ENCODE data around the gene PLPP3.
"Not testable (repeated sequence)": the region's sequence is repeated elsewhere in the genome, so short reads cannot be mapped to it uniquely, and the experiment has no call there.

Gene PLPP3

DNA sequence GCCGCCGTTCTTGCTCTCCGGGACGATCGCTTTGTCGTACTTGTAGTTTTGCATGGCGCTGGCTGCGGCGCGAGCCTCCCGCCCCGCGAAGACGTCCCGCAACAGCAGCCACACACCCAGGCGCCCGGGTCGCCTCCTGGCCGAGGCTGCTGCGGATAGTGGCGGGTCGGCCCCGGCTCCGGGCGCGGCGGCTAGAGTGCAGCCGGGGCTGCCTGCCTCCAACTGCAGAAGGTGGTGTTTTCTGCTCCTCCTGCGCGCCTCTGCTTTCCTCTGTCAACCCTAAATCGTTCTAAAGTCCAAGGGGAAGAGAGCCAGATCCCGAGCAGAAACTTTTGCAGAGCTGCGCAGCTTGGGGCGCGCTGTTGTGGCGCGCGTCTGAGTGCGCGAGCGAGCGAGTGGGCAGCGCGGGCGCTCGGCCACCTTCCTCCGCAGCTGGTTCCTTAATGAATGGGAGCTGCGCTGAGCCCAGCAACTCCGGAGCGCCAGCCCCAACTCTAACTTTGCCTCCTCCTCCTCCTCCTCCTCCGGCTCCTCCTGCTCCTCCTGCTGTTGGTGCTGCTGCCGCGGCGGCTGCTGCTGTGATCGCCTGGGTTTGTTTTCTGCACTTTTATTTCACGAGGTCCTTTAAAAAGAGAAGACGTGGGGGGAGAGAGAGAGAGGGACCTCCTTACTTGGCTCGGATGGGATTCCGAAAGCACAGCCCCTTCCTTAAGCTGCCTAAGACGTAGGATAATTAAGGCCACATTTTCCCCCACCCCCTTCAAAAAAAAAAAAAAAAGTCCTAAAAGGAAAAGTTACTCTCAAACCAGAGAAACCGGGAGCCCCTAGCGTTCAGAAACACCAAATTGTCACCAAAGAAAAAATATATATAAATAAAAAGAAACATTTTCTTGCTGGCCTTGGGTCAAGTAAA, at the start of gene PLPP3:
Gene PLPP3 (minus strand): TSS at position 601 of the 913 bp plus-strand sequence. CDS start 547 bp downstream, at position 54.
- peak; percentile 90 for DNase-seq

DNA sequence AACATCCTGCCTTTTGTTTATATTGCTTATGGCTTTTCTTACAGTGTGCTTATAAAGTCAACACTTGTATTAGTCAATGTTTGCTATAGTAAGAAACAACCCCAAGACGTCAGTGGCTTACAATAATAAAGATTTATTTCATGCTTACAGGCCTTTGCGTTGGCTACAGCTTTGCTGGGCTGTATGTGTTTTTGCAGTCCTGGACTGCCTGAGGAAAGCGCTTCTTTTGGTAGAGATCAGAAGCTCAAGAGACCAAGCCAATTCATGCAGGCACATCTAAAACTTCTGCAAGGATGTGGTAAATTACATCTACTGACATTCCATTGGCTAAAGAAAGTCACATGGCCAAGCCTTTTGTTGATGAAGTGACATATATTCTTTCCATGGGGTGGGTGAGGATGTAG, 48.3 kb upstream of the PLPP3 start:
- DNase-seq: no peak

DNA sequence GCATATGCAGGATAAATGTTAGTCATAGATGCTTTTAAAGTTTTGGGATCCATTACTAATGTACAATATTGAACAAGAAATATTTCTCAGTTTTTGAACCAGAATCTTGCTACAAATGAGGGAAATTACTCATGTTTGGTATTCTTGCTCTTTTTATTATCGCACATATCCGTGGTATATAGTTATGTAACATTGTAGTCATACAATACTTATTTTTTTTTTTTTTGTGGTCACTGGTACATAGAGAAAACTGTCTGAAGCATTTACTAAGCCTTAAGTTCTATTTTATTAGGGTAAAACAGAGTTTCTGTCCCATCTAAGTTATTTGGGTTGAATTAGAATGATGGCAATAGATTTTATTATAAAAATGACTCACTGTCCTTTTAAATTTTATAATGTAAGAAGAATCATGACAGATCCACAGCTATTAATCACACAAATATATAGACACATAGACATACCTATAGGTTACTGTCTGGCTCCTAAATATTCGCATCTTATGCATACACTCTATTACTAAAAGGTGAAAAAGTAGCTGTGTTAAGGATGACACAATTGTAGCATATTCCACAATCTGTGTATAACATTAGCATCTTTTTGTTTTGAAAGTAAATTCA, 47.8 kb upstream of the PLPP3 start:
- DNase-seq: no peak

DNA sequence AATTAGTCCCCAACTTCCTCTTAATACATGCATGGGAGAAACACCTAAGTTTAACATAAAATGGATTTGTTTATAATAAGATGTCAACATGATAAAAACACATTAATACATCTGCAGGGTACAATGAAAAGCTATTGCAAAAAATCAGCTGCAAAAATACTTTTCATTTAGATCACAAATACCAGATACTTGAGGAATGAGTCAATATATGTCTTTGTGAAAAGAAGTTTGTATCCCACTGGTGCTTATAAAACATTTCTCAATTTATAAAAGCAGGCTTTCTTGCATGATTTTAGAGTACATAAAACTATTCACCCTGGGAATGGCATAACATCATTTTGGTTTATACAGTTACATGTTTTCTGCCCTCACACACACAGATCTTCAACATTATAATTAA, 47.2 kb upstream of the PLPP3 start:
- DNase-seq: no peak

DNA sequence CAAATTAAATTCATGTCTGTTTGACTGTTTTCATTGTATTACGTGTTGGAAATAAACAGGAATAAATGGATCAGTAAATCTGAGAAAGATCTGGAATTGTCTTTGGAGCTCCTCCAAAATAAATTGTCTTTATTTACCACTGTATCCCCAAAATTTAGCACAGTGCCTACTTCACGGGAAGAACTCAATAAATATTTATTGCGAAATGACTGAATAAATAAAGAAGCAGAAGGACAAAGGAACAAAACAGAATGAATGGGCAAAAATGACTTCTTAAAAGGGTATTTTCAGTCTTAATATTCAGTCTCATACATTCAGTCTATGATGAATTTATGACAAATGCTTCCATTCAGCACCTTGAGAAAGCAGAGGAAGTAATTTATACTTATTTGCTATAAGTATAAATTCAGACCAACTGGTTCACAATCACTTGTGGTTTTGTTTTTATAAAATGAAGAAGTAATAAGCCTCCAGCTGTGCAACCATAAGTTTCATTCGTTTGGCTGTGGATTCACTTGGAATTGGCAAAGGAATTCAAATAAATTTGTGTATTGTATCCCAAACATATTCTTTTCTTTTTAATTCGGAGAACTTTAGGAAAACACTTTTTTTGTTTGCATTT, 46.6 kb upstream of the PLPP3 start:
- no peak for DNase-seq

DNA sequence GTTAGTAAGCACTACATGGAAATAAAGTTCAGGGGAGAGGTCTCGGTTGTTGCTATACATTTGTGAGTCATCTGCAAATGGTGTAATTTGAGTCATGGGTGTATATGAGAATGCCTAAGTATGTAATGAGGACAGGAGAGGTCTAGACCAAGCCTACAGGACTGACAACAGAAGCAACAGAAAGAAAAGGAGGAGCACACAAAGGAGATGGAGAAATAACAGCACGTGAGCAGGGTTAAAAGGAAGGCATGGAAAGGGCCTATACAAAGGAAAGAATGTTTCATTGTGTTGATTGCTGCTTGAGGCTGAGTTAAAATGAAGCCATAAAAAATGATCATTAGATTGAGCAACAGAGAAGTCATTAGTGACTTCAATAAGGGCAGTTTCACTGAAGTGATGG, 37.8 kb upstream of the PLPP3 start:
- no peak for DNase-seq

DNA sequence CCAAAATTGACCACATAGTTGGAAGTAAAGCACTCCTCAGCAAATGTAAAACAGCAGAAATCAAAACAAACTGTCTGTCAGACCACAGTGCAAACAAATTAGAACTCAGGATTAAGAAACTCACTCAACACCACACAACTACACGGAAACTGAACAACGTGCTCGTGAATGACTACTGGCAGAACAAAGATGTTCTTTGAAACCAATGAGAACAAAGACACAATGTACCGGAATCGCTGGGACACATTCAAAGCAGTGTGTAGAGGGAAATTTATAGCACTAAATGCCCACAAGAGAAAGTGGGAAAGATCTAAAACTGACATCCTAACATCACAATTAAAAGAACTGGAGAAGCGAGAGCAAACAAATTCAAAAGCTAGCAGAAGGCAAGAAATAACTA, 31.4 kb upstream of the PLPP3 start:
- DNase-seq: not testable (repeated sequence)

DNA sequence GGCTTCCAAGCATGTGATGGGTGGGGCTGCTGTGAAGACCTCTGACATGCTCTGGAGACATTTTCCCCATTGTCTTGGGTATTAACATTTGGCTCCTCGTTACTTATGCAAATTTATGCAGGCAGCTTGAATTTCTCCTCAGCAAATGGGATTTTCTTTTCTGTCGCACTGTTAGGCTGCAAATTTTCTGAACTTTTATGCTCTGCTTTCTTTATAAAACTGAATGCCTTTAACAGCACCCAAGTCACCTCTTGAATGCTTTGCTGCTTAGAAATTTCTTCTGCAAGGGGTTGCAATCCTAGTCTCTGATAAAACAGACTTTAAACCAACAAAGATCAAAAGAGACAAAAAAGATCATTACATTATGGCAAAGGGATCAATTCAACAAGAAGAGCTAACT, 30.7 kb upstream of the PLPP3 start:
- DNase-seq: not testable (repeated sequence)

DNA sequence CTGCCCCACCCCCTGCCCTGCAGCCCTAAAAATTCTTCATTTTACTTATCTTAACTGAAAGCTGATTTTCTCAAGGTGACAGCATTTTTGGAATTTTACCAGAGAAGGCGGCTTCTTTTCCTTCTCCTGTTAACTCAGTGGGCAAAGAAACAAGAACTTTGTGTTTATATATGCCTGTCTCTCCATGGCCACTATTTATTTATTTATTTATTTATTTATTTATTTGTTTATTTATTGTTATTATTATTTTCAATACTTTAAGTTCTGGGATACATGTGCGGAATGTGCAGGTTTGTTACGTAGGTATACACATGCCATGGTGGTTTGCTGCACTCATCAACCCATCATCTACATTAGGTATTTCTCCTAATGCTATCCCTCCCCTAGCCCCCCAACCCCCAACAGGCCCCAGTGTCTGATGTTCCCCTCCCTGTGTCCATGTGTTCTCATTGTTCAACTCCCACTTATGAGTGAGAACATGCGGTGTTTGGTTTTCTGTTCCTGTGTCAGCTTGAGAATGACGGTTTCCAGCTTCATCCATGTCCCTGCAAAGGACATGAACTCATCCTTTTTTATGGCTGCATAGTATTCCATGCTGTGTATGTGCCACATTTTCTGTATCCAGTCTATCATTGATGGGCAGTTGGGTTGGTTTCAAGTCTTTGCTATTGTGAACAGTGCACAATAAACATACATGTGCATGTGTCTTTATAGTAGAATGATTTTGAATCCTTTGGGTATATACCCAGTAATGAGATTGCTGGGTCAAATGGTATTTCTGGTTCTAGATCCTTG, 16.2 kb upstream of the PLPP3 start:
- DNase-seq: not testable (repeated sequence)

DNA sequence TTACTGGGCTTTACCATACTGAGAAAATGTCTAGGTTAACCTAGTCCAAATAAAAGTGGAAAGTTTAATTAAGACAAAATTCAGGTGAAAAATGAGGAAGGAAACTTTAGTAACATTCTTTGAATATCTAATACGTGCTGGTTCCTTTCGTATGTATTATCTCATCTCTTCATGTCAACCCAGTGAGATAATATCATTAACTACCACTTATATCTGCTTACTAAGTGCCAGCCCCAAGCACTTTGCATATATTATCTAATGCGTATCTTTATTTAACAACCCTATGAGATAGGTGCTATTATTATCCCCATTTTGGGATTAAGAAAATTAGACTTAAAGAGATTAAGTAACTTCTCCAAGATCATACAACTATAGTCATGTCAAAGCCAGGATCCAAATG, 12.5 kb upstream of the PLPP3 start:
- DNase-seq: no peak

DNA sequence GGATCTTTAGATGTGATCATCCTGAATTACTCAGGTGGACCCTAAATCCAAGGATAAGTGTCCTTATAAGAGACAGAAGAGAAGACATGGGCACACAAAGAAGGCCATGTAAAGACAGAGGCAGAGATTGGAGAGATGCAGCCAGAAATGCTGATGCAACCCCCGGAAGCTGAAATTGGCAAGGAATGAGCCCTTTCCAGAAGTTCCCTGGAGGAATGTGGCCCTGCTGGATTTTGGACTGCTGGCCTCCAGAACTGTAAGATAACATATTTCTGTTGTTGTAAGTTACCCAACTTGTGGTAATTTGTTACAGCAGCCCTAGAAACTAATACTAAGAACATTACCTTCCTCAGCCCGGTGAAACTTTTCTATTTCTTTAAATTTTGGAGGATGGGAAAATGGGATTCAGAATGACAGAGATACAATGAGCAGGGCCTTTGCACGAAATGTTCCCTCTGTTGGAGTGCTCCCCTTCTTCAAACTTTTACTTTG, 11.2 kb upstream of the PLPP3 start:
- DNase-seq: no peak

DNA sequence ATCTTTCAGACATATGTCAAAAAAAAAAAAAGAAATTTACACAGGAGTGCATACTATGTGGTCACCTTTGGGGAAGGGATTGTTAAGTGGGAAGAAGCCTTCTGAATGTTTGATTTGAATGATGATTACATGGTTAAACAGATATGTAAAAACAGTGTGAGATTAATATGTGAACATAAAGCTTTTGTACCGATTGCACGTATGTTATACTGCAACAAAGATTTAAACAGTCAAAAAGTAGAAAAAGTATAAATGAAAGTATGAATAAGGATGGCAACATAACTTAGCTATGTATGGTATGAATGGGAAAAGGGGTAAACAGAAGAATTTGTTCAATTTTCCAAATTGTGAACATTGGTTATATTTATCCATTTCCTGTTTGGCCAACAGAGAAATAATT, 10.0 kb upstream of the PLPP3 start:
- no peak for DNase-seq

DNA sequence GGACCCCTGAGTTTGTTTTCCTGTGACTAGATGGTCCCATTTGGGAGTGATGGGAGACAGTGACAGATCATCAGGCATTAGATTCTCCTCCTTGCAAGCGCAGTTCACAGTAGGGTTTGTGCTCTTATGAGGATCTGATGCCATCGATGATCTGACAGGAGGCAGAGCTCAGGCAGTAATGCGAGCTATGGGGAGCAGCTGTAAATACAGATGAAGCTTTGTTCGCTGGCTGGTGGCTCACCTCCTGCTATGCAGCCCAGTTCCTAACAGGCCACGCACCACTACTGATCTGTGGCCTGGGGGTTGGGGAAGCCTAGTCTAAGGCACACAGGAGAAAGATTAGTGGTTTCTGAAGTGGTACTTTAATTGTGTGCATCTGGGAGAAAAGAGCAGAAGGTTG, 7.1 kb upstream of the PLPP3 start:
- DNase-seq: no peak

DNA sequence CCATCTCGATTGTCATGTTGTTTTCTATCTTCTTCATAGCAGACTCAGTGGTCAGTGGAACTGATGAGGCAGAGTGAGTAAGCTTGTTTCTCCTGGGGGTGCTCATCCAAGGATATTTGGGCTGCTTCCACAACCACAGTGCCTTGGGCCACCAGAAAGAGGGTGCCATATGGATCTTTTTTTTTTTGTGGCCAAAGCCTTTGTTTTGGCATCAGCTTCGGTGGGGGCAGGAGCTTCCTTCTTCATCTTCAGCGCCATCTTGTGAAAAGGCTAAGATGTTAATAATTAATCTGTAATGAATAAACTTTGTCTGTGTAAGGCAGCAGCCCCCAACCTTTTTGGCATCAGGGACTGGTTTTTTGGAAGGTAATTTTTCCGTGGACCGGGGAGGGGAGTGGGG, 6.6 kb upstream of the PLPP3 start:
- DNase-seq: no peak

DNA sequence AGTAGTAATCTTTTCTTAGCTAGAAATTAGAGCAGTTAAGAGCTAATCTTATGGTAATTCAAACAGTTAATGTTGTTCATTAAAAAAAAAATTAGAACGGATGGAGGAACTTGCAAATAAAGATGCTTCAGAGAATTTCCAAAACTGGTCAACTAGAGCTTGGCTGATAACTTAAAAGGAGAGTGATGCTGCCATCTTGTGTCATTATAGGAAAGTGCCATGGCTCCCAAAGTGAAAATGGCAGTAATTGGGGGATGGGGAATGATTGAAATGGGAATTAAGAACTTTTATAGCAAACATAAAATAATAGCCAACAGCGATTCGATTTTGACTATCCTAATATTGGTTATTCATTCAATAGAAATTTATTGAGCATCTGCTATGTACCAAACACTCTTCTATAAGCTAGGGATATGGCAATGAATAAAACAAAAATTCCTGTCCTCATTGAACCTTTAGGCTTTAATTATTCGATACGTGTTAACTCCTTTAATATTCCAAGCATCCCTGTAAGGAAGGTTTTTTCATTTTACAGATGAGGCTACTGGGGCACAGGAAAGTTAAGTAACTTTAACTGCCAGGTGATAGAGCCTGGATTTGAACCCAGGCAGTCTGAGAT, 5.7 kb upstream of the PLPP3 start:
- peak; percentile 77 for DNase-seq

DNA sequence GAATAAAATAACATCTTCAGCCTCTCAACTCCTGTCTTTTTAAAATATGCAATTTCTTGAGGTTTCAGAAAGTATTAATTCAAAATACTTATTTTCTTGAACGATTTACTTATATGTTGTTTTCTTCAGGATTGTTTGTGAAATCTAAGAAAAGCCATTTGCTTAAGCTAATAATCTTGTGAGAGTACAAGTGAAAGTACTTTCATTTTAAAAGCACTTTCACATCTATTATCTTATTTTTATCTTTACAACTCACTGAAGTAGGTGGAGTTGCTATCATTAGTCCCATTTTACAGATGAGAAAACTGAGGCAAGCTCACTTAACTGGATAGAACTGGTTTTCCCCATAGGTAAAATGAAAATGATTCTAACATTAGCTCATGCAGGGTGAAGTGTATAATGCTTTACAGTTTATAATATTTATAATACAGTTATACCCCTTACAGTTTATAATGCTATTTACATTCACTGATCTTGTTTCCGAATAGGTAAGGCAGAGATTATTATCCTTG, 4.7 kb upstream of the PLPP3 start:
- DNase-seq: no peak

DNA sequence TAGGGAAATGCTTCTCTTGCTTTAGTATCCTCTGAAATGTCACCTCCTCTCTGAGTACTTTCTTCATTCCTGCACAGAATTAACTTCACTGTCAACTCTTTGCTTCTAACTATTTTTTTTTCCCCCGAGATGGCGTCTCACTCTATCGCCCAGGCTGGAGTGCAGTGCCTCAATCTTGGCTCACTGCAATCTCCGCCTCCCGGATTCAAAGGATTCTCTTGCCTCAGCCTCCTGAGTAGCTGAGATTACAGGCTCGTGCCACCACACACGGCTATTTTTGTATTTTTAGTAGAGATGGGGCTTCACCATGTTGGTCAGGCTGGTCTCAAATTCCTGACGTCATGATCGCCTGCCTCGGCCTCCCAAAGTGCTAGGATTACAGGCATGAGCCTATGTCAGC, 1.4 kb upstream of the PLPP3 start:
- DNase-seq: no peak

DNA sequence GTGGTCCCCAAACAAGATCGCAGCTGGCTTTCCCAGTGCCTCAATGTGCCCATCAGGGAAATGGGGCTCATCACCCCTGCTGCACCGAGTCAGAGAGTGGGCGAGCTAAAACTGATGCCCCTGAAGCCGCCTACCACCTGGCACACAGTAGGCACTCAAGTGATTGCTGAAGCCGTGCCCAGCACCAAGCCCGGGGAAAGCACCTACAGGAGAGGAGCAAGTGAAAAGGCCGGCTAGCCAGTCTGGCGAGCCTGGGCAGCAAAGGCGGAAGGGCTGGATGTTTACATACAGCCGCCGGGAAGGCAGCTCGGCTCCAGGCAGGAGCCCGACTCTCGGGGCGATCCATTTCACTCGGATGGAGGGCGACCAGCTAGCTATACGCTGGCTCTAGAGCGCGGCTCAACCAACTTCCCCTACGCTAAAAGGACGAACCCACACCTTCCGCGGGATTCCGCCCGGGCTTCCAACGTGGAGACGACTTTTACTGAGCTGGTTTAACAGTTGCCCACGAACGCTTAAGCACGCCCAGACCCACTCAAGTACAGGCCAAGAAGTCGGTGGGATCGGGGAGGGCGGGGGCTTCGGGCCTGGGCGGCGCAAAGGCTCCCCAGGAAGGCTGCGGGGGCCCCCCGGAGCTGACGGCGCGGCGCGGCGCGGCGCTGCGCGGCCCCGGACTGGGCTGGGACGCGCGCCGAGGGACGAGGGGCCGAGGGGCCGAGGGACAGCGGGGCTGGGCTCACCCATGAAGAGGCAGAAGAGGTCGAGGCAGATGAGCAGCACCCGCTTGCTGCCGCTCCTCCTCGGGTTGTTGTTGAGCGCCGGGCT, 1.0 kb downstream of the PLPP3 start:
- peak; percentile 52 for DNase-seq

DNA sequence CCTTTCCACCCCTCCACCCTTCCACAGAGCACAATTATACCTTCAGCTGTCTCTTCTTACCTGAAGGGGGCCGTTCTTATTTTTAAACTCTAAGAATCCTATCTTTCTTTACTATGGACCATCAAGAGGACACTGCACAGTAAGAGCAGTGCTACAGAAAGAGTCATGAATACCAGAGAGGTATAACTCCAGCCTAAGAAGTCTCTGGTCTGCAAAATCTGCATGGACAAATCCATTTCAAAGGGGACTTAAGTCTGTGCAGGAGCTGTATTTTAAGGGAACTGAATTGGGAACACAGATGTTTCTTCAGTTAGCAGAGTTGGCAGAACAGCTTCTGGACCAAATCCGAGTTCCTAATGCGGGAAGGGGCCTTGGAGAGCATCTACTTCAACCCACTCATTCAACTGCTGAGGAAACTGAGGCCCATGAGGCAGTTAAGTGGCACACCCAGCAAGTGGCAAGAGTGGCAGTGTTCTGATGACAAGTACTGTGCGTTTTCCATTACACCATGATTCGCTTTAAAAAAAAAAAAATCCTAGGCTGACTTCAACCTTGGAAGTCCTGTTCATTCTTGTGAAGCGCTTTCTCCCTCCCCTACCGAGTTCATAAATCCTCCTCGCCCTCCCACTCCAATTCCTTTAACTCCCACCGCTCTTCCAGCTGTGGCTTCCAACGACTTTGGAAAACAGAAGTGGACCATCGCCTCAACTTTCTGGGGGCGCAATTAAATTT, 1.8 kb downstream of the PLPP3 start:
- DNase-seq: no peak

DNA sequence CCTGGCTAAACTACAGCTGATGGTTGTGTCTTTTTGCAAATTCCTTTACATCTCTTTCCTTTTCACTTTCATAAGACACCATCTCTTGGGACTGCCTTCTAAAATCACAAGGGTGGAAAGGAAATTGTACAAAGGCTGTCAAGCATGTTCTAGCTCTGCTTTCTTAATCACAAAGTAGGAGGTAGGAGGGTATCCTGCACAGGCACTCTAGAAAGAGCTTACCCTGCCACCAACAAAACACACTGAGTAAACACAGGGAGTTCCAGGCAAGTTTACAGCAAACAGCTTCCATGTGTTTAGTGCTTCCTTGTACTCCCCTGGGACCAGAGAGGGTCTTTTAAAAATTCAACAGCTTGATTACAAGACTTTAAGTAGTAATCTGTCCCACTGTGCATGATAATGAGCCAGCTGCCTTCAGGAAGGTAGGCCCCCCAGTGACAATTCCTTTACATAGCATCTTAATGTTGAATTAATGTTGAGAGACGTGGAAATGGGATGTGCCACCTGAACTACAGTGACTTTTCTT, 2.4 kb downstream of the PLPP3 start:
- DNase-seq: peak; percentile 66
